ENCODE results near the gene SBK1.
A peak's percentile ranks its signal among the peaks of the same experiment; 100 is the strongest.
"Not testable (repeated sequence)": the region's sequence is repeated elsewhere in the genome, so short reads cannot be mapped to it uniquely, and the experiment has no call there.

The SBK1 gene

DNA sequence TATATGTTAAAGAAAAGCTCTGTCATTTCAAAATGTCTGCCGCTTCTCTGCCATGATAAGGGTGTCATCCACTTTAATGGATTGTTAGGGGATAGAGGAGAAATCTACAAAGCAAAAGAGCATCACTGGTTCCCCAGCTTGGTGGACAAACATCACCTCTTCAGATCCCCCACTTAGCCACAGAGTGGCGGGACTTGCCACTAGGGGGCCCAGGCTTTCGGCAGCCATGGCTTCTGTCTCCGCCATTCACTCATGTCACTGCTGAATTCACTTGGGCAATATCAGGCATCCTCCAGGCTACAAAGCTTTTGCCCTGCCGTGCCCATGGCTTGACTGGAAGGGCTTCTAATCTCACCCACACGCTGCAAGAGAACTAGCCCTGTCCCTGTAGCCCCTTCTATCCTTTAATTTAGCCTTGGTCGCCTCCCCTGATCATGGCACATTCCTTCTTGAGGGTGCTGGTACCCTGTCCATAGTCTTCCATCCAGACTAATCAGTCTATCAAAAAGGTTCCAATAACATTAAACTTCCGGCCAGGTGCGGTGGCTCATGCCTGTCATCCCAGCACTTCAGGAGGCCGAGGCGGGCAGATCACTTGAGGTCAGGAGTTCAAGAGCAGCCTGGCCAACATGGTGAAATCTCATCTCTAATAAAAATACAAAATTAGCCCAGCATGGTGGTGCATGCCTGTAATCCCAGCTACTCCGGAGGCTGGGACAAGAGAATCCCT lies 34.7 kb downstream of the SBK1 start:
- 40% methylated on average over 9 of the region's 12 CpGs for WGBS (ENCODE audit: insufficient coverage)
- Histone ChIP-seq H3K9me3 (ENCODE audit: control extremely low read depth in 1 of 5, control insufficient read depth in 4 of 5, insufficient read depth in 2 of 5, low read depth in 1 of 5, low read length in 4 of 5) (no peaks in the 10 kb centered on the region), H3K27me3 (replicated peaks in 2 of 5; ENCODE audit: control insufficient read depth in 4 of 5, insufficient read depth in 5 of 5, low read length in 4 of 5) (no peaks in the 10 kb centered on the region), H3K4me3 (ENCODE audit: control insufficient read depth in 1 of 7, extremely low read depth in 1 of 7, insufficient read depth in 4 of 7, low read depth in 2 of 7, low read length in 6 of 7) (no peak overlapping the region), H3K27ac (ENCODE audit: insufficient read depth in 1 of 2, low read depth in 1 of 2, low read length in 2 of 2, poor library complexity in 1 of 2, severe bottlenecking in 2 of 2) (no peak overlapping the region), H3K4me1 (ENCODE audit: control extremely low read depth in 1 of 4, control insufficient read depth in 4 of 4, insufficient read depth in 4 of 4, low read length in 3 of 4) (no peaks in the 10 kb centered on the region), H3K36me3 (ENCODE audit: control insufficient read depth in 4 of 4, insufficient read depth in 4 of 4, low read length in 3 of 4) (no peaks in the 10 kb centered on the region)
- peak; percentile 65 to 84 (median 81) for DNase-seq
- POLR2A ChIA-PET, result no interaction called here
- CTCF ChIA-PET, result interaction anchor here (1.0 to 1.8 kb wide), 4 partner anchors 8 to 27 kb away, joined by 3 to 10 read pairs (median 5); no protein-coding TSS in a partner anchor

DNA sequence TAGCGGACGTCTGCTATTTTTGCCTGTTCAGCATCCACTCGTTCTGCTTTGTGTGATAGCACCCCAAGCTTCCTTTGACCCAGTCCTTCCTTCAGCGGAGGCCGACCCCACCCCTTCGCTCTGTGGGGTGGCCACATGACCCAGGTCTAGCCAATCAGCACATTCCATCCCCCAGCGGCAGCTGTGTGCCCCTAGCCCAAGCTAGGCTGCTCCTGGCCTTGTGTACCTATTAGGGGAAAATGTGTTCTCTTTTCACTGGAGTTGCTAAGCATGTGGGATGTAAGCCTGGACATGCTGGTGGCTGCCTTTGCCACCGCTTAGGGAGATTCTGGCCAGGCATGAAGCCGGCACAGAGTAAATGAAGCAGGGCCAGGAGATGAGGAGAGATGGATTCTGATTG lies 37.9 kb downstream of the SBK1 start:
- peak; percentile 38 to 71 (median 66) for DNase-seq
- H3K36me3 ChIP-seq (ENCODE audit: control insufficient read depth in 4 of 4, insufficient read depth in 4 of 4, low read length in 3 of 4); H3K27me3 ChIP-seq (replicated peaks in 2 of 5; ENCODE audit: control insufficient read depth in 4 of 5, insufficient read depth in 5 of 5, low read length in 4 of 5); H3K9me3 ChIP-seq (ENCODE audit: control extremely low read depth in 1 of 5, control insufficient read depth in 4 of 5, insufficient read depth in 2 of 5, low read depth in 1 of 5, low read length in 4 of 5); H3K4me3 ChIP-seq (ENCODE audit: control insufficient read depth in 1 of 7, extremely low read depth in 1 of 7, insufficient read depth in 4 of 7, low read depth in 2 of 7, low read length in 6 of 7); H3K4me1 ChIP-seq (ENCODE audit: control extremely low read depth in 1 of 4, control insufficient read depth in 4 of 4, insufficient read depth in 4 of 4, low read length in 3 of 4); CTCF ChIA-PET; POLR2A ChIA-PET; H3K27ac ChIP-seq (ENCODE audit: insufficient read depth in 1 of 2, low read depth in 1 of 2, low read length in 2 of 2, poor library complexity in 1 of 2, severe bottlenecking in 2 of 2): not testable (repeated sequence)
- 60% methylated on average over 1 of the region's 9 CpGs for WGBS (ENCODE audit: insufficient coverage)

DNA sequence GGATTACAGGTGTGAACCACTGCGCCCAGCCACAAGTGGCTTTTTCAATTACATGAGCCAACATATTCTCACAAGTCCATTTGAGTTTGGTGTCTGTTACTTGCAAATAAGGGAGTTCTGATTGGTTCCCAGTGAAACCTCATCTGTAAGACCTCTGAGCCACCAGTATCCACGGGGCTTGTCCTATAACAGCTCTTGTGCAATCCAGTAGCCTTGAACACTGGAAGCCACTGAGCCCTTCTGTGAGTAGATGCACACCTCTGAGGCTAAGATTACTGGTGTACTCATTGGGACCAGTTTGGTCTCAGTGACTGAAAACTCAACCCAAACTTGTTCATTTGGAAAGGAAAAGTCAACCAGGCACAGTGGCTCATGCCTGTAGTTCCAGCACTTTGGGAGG lies 38.7 kb downstream of the SBK1 start:
- H3K9me3 ChIP-seq (ENCODE audit: control extremely low read depth in 1 of 5, control insufficient read depth in 4 of 5, insufficient read depth in 2 of 5, low read depth in 1 of 5, low read length in 4 of 5); H3K36me3 ChIP-seq (ENCODE audit: control insufficient read depth in 4 of 4, insufficient read depth in 4 of 4, low read length in 3 of 4); H3K27me3 ChIP-seq (replicated peaks in 2 of 5; ENCODE audit: control insufficient read depth in 4 of 5, insufficient read depth in 5 of 5, low read length in 4 of 5); POLR2A ChIA-PET; H3K4me3 ChIP-seq (ENCODE audit: control insufficient read depth in 1 of 7, extremely low read depth in 1 of 7, insufficient read depth in 4 of 7, low read depth in 2 of 7, low read length in 6 of 7); H3K4me1 ChIP-seq (ENCODE audit: control extremely low read depth in 1 of 4, control insufficient read depth in 4 of 4, insufficient read depth in 4 of 4, low read length in 3 of 4); DNase-seq; CTCF ChIA-PET; H3K27ac ChIP-seq (ENCODE audit: insufficient read depth in 1 of 2, low read depth in 1 of 2, low read length in 2 of 2, poor library complexity in 1 of 2, severe bottlenecking in 2 of 2): not testable (repeated sequence)
- no CpG with 5 or more reads among the region's 2 CpGs for WGBS (ENCODE audit: insufficient coverage)

GRCh38 chr16:28332632-28333031 lies 40.3 kb downstream of the SBK1 start:
- H3K27me3 ChIP-seq (replicated peaks in 2 of 5; ENCODE audit: control insufficient read depth in 4 of 5, insufficient read depth in 5 of 5, low read length in 4 of 5); H3K9me3 ChIP-seq (ENCODE audit: control extremely low read depth in 1 of 5, control insufficient read depth in 4 of 5, insufficient read depth in 2 of 5, low read depth in 1 of 5, low read length in 4 of 5); H3K36me3 ChIP-seq (ENCODE audit: control insufficient read depth in 4 of 4, insufficient read depth in 4 of 4, low read length in 3 of 4); CTCF ChIA-PET; POLR2A ChIA-PET; H3K4me1 ChIP-seq (ENCODE audit: control extremely low read depth in 1 of 4, control insufficient read depth in 4 of 4, insufficient read depth in 4 of 4, low read length in 3 of 4); H3K4me3 ChIP-seq (ENCODE audit: control insufficient read depth in 1 of 7, extremely low read depth in 1 of 7, insufficient read depth in 4 of 7, low read depth in 2 of 7, low read length in 6 of 7); H3K27ac ChIP-seq (ENCODE audit: insufficient read depth in 1 of 2, low read depth in 1 of 2, low read length in 2 of 2, poor library complexity in 1 of 2, severe bottlenecking in 2 of 2): not testable (repeated sequence)
- peak in 1 of 3 donors; percentile 24 for DNase-seq
- WGBS (ENCODE audit: insufficient coverage), result no CpG with 5 or more reads among the region's 6 CpGs

DNA sequence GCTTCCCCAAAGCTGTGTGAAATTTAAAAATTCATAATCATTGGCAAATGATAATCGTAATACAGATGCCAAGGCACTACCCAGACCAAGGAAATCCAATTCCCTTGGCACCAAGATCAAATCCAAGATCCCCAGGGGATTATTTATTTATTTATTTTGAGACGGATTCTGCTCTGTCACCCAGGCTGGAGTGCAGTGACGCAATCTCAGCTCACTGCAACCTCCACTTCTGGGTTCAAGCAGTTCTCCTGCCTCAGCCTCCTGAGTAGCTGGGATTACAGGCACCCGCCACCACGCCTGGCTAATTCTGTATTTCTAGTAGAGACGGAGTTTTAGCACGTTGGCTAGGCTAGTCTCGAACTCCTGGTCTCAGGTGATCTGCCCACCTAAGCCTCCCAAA lies 43.4 kb downstream of the SBK1 start:
- H3K36me3 ChIP-seq (ENCODE audit: control insufficient read depth in 4 of 4, insufficient read depth in 4 of 4, low read length in 3 of 4); H3K4me1 ChIP-seq (ENCODE audit: control extremely low read depth in 1 of 4, control insufficient read depth in 4 of 4, insufficient read depth in 4 of 4, low read length in 3 of 4); POLR2A ChIA-PET; H3K27ac ChIP-seq (ENCODE audit: insufficient read depth in 1 of 2, low read depth in 1 of 2, low read length in 2 of 2, poor library complexity in 1 of 2, severe bottlenecking in 2 of 2); H3K9me3 ChIP-seq (ENCODE audit: control extremely low read depth in 1 of 5, control insufficient read depth in 4 of 5, insufficient read depth in 2 of 5, low read depth in 1 of 5, low read length in 4 of 5); CTCF ChIA-PET; H3K27me3 ChIP-seq (replicated peaks in 2 of 5; ENCODE audit: control insufficient read depth in 4 of 5, insufficient read depth in 5 of 5, low read length in 4 of 5); DNase-seq; H3K4me3 ChIP-seq (ENCODE audit: control insufficient read depth in 1 of 7, extremely low read depth in 1 of 7, insufficient read depth in 4 of 7, low read depth in 2 of 7, low read length in 6 of 7): not testable (repeated sequence)
- WGBS (ENCODE audit: insufficient coverage), result 100% methylated on average over 3 of the region's 8 CpGs

DNA sequence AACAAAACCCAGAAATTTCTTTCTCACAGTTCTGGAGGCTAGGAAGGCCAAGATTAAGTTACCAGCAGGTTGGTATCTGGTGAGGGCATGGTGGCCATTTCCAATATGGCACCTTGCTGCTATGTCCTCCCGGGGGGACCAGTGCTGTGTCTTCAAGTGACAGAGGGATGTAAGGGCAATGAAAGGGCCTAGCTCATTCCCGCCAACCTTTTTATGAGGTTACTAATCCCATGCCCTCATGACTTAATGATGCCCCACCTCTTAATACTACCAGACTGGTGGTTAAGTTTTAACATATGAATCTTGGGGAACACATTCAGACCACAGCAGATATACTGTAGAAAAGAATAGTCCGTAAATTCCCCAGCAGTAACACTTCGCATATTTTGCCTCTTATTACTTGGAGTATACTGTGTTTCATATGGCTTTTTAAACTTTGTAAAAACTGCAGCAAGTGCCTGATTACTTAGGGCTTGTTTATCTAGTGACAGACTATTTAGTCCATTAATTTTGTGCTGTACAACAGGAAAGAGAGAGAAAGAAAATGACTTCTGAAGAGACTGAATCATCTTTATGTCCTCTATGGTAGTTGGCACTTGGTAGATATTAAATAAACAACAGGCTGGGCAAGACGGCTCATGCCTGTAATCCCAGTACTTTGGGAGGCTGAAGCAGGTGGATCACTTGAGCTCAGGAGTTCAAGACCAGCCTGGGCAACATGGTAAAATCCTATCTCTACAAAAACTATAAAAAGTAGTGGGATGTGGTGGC lies 44.8 kb downstream of the SBK1 start:
- POLR2A ChIA-PET; DNase-seq; CTCF ChIA-PET; H3K36me3 ChIP-seq (ENCODE audit: control insufficient read depth in 4 of 4, insufficient read depth in 4 of 4, low read length in 3 of 4); H3K9me3 ChIP-seq (ENCODE audit: control extremely low read depth in 1 of 5, control insufficient read depth in 4 of 5, insufficient read depth in 2 of 5, low read depth in 1 of 5, low read length in 4 of 5); H3K27me3 ChIP-seq (replicated peaks in 2 of 5; ENCODE audit: control insufficient read depth in 4 of 5, insufficient read depth in 5 of 5, low read length in 4 of 5); H3K4me1 ChIP-seq (ENCODE audit: control extremely low read depth in 1 of 4, control insufficient read depth in 4 of 4, insufficient read depth in 4 of 4, low read length in 3 of 4); H3K4me3 ChIP-seq (ENCODE audit: control insufficient read depth in 1 of 7, extremely low read depth in 1 of 7, insufficient read depth in 4 of 7, low read depth in 2 of 7, low read length in 6 of 7); H3K27ac ChIP-seq (ENCODE audit: insufficient read depth in 1 of 2, low read depth in 1 of 2, low read length in 2 of 2, poor library complexity in 1 of 2, severe bottlenecking in 2 of 2): not testable (repeated sequence)
- WGBS (ENCODE audit: insufficient coverage), result no CpG with 5 or more reads among the region's 5 CpGs

DNA sequence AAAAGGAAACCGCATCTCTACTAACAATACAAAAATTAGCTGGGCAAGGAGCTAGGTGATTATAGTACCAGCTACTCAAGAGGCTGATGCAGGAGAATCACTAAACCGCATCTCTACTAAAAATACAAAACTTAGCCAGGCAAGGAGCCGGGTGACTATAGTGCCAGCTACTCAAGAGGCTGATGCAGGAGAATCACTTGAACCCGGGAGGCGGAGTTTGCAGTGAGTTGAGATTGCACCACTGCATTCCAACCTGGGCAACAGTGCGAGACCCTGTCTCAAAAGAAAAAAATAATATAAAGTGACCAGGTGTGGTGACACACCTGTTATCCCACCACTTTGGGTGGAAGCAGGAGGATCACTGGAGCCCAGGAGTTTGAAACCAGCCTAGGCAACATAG lies 45.9 kb downstream of the SBK1 start:
- H3K4me3 ChIP-seq (ENCODE audit: control insufficient read depth in 1 of 7, extremely low read depth in 1 of 7, insufficient read depth in 4 of 7, low read depth in 2 of 7, low read length in 6 of 7); H3K4me1 ChIP-seq (ENCODE audit: control extremely low read depth in 1 of 4, control insufficient read depth in 4 of 4, insufficient read depth in 4 of 4, low read length in 3 of 4); H3K9me3 ChIP-seq (ENCODE audit: control extremely low read depth in 1 of 5, control insufficient read depth in 4 of 5, insufficient read depth in 2 of 5, low read depth in 1 of 5, low read length in 4 of 5); H3K27ac ChIP-seq (ENCODE audit: insufficient read depth in 1 of 2, low read depth in 1 of 2, low read length in 2 of 2, poor library complexity in 1 of 2, severe bottlenecking in 2 of 2); CTCF ChIA-PET; DNase-seq; H3K36me3 ChIP-seq (ENCODE audit: control insufficient read depth in 4 of 4, insufficient read depth in 4 of 4, low read length in 3 of 4); POLR2A ChIA-PET; H3K27me3 ChIP-seq (replicated peaks in 2 of 5; ENCODE audit: control insufficient read depth in 4 of 5, insufficient read depth in 5 of 5, low read length in 4 of 5): not testable (repeated sequence)
- no CpG with 5 or more reads among the region's 6 CpGs for WGBS (ENCODE audit: insufficient coverage)
